ENCODE data around the gene PADI4.

The PADI4 gene

GRCh38 chr1:17287130-17287776 lies 20.7 kb upstream of the PADI4 start:
- no peak for DNase-seq

GRCh38 chr1:17289721-17290120 lies 18.3 kb upstream of the PADI4 start:
- no peak for DNase-seq

GRCh38 chr1:17290553-17290952 lies 17.4 kb upstream of the PADI4 start:
- no peak for DNase-seq

GRCh38 chr1:17292299-17293160 lies 15.5 kb upstream of the PADI4 start:
- no peak for DNase-seq

- no peak for DNase-seq
These were observed 14.1 kb upstream of the PADI4 start for GRCh38 chr1:17293681-17294425.

GRCh38 chr1:17295292-17295691 lies 12.7 kb upstream of the PADI4 start:
- DNase-seq = no peak

GRCh38 chr1:17296086-17296485 lies 11.9 kb upstream of the PADI4 start:
- DNase-seq = no peak

- no peak for DNase-seq
These were observed 10.0 kb upstream of the PADI4 start for GRCh38 chr1:17297991-17298390.

GRCh38 chr1:17301767-17302166 lies 6.2 kb upstream of the PADI4 start:
- no peak for DNase-seq

GRCh38 chr1:17304151-17304825 lies 3.7 kb upstream of the PADI4 start:
- DNase-seq = no peak

GRCh38 chr1:17304826-17305175 lies 3.2 kb upstream of the PADI4 start:
- no peak for DNase-seq

- no peak for DNase-seq
These were observed 2.4 kb upstream of the PADI4 start for GRCh38 chr1:17305576-17306095.

GRCh38 chr1:17306407-17306806 lies 1.6 kb upstream of the PADI4 start:
- DNase-seq = no peak

- DNase-seq = no peak
These were observed 1.1 kb upstream of the PADI4 start for GRCh38 chr1:17306921-17307320.

GRCh38 chr1:17307329-17307728 lies 668 bp upstream of the PADI4 start:
- DNase-seq = no peak

- no peak for DNase-seq
These were observed 596 bp downstream of the PADI4 start for GRCh38 chr1:17308593-17308992.

- no peak for DNase-seq
These were observed 1.6 kb downstream of the PADI4 start for GRCh38 chr1:17309426-17310067.

- DNase-seq = no peak
These were observed 2.2 kb downstream of the PADI4 start for GRCh38 chr1:17310068-17310640.

GRCh38 chr1:17313530-17314309 lies 5.7 kb downstream of the PADI4 start:
- no peak for DNase-seq

- DNase-seq = no peak
These were observed 6.5 kb downstream of the PADI4 start for GRCh38 chr1:17314491-17314971.

- DNase-seq = no peak
These were observed 7.6 kb downstream of the PADI4 start for GRCh38 chr1:17315542-17316130.
